ENCODE measurements around the gene PRM2.

DNA sequence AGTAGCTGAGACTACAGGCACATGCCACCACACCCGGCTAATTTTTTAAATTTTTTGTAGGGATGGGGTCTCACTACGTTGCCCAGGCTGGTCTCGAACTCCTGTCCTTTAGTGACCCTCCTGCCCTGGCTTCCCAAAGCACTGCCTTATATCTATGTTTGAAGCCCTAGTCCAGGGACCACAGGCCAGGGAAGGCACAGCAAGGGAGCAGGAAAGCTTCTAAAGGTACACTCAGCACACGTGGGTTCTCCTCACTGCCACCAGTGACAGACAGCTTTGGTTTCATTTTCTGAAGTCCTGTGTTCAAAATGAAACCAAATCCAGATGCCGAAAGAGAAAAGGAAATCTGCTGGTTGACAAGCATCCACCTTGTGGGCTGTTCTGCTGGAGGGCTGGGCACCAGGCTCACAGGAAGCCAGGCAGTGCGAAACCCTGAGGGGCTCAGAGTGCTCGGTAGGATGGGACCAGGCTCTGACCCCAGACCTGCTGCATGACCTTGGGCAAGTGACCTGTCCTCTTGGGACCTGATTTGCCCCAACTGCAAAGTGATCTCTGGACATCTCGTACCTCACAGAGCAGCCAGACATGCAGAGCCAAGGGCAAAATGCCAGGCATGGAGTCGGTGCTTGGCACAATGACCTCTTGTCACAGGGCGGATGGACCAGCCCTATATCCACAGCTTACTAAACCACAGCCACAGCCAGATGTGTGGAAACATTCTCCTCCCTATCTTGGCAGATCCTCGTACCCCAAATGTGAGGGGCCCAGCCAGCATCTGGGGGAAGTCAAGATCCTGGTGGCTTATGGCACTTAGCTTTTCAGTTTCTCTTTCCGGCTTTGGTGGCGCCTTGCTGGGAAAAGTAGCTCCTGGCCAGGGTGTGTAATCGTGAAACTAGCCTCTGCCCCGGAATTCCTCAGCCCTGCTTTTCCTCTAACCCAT is 17.5 kb downstream of the PRM2 start:
- TF ChIP-seq, protein P1, sequence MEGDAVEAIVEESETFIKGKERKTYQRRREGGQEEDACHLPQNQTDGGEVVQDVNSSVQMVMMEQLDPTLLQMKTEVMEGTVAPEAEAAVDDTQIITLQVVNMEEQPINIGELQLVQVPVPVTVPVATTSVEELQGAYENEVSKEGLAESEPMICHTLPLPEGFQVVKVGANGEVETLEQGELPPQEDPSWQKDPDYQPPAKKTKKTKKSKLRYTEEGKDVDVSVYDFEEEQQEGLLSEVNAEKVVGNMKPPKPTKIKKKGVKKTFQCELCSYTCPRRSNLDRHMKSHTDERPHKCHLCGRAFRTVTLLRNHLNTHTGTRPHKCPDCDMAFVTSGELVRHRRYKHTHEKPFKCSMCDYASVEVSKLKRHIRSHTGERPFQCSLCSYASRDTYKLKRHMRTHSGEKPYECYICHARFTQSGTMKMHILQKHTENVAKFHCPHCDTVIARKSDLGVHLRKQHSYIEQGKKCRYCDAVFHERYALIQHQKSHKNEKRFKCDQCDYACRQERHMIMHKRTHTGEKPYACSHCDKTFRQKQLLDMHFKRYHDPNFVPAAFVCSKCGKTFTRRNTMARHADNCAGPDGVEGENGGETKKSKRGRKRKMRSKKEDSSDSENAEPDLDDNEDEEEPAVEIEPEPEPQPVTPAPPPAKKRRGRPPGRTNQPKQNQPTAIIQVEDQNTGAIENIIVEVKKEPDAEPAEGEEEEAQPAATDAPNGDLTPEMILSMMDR (IDR thresholded peaks at IDR 0.05; ENCODE audit: insufficient read depth, low read length, poor library complexity, severe bottlenecking) = no peak
- no peak for TF ChIP-seq EZH2phosphoT487 (conservative IDR thresholded peaks at IDR 0.05; ENCODE audit: low read length)
